ENCODE results near the gene NDUFB5. TPM values are rescaled to one million over a fixed set of nuclear protein-coding genes. Genes with fewer than 3 reads are reported as not detected.

The NDUFB5 gene
- total RNA-seq, 4 donors from 2014 or later, result 23.1 to 107 (median 60.3) TPM

DNA sequence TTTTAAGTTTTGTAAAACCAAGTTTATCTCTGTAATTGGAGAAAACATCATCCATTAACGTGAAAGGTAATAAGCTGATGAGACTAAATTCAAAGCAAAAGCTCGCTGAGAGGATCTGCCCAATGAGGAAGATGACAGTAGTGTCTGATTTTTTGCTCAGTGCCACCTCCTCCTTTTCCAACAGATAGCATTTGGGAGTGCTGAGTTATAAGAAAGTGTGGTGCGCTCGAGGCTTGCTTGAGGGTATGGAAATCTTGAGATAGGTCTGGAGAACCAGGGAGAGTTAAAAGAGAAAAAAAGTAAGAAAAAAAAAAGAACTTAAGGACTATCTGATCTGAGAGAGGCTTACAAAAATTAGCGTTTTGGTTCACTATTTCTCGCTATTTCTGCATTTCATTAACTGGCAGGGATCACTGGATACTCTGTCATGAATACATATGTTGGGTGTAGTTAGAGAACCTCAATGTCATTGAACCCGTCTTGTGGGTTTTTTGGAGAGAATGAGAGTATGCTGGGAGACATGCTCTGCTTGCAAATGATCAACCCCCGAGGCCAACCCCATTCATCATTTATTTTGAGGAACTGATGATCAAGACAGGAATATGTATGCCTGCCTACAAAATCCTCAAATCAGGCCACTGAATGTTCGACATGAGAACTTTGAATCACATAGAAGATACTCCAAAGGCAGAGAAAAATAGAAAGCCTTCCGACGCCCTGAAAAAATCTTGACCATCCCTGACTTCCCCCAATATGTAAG lies 47.3 kb downstream of the NDUFB5 start:
- H3K4me1 ChIP-seq, result no peaks in the 10 kb centered on the region
- no peaks in the 10 kb centered on the region for H3K36me3 ChIP-seq
- TF ChIP-seq POLR2A (IDR thresholded peaks at IDR 0.05), result no peak
- TF ChIP-seq, protein P1, sequence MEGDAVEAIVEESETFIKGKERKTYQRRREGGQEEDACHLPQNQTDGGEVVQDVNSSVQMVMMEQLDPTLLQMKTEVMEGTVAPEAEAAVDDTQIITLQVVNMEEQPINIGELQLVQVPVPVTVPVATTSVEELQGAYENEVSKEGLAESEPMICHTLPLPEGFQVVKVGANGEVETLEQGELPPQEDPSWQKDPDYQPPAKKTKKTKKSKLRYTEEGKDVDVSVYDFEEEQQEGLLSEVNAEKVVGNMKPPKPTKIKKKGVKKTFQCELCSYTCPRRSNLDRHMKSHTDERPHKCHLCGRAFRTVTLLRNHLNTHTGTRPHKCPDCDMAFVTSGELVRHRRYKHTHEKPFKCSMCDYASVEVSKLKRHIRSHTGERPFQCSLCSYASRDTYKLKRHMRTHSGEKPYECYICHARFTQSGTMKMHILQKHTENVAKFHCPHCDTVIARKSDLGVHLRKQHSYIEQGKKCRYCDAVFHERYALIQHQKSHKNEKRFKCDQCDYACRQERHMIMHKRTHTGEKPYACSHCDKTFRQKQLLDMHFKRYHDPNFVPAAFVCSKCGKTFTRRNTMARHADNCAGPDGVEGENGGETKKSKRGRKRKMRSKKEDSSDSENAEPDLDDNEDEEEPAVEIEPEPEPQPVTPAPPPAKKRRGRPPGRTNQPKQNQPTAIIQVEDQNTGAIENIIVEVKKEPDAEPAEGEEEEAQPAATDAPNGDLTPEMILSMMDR (IDR thresholded peaks at IDR 0.05), result no peak
- peak overlapping the region; percentile 86 to 89 for H3K4me3 ChIP-seq
- no peaks in the 10 kb centered on the region for H3K9me3 ChIP-seq
- DNase-seq, result no peak
- peak overlapping the region; percentile 96 to 97 for H3K27ac ChIP-seq
- H3K27me3 ChIP-seq, result no peaks in the 10 kb centered on the region
- intact Hi-C loops (cut with DNase I; ENCODE audit: low total_unique reads), result no loop called here

DNA sequence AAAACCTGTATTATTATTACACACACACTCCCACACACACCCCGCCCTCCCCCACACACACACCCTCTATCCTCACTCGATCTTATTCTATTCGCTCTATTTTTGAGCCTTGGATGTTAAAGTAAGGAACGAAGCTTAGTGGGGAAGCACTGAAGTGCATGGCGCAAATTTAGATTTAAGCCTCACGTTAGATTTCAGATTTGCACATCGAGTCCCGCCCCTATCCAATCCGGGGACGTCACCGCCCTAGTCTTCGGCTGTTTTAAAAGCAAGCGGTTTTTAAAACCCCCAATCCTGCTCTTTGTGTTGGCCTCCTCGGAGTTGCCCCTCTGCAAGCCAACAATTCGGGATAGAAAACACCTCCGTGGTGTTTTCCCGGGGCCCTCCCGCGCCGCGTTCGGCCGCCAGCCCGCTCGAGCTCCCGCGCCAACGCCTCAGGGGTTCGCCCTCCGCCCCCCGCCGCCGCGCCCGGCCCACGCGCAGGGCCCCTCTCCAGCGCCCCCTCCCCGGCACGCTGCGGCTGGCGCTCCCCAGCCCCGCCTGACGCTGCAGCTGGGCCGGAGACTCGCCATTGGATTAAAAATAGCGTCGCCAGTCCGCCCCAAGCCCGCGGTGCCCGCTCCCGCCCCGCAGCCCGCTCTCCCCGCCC lies 48.0 kb downstream of the NDUFB5 start, which contains the start of gene USP13:
TSS of gene USP13 (plus strand) at position 594 of the 649 bp plus-strand sequence. CDS start 186 bp downstream, outside the sequence.
- H3K4me1 ChIP-seq, result no peaks in the 10 kb centered on the region
- peak within 1 kb of the TSS; percentile 96 to 97 for H3K27ac ChIP-seq
- intact Hi-C loops (cut with DNase I; ENCODE audit: low total_unique reads), result no loop called here
- peak within 1 kb of the TSS; percentile 86 to 89 for H3K4me3 ChIP-seq
- TF ChIP-seq, protein P1 (IDR thresholded peaks at IDR 0.05), result peak in 1 of 4 experiments; percentile 21
- TF ChIP-seq POLR2A (IDR thresholded peaks at IDR 0.05), result no peak
- H3K9me3 ChIP-seq, result no peaks in the 10 kb centered on the region
- H3K27me3 ChIP-seq, result no peaks in the 10 kb centered on the region
- no peaks in the 10 kb centered on the region for H3K36me3 ChIP-seq
- DNase-seq, result peak; percentile 60 to 62

DNA sequence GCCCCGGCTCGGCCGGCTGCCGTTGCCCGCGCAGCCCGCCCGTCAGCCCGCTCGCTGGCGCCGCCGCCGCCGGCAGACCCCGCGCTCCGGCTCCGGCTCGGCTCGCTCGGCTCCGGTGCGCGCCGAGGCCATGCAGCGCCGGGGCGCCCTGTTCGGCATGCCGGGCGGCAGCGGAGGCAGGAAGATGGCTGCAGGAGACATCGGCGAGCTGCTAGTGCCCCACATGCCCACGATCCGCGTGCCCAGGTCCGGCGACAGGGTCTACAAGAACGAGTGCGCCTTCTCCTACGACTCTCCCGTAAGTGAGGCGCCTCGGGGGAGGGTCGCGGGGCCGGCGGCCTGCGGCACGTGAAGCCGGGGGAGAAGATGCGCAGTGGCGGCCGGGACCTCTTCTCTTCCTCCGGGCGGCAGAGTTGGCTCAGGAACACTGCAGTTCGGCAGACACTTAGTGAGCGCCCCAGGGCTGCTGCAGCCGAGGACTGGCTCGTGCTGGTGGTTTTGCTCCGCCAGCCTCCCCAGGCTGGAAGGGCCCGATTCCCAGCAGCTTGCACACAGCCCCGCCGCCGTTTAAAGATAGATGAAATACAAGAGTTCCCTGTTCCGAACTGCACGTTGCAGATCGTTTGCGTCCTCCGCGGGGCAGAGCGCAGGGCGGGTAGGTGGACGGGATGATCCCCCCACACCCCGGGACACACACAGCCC lies 48.7 kb downstream of the NDUFB5 start:
- H3K9me3 ChIP-seq, result no peaks in the 10 kb centered on the region
- H3K36me3 ChIP-seq, result no peaks in the 10 kb centered on the region
- H3K4me3 ChIP-seq, result peak overlapping the region; percentile 86 to 89
- DNase-seq, result peak; percentile 67 to 69
- peak in 1 of 2 donors; percentile 20 for TF ChIP-seq POLR2A (IDR thresholded peaks at IDR 0.05)
- TF ChIP-seq, protein P1 (IDR thresholded peaks at IDR 0.05), result no peak
- no peaks in the 10 kb centered on the region for H3K4me1 ChIP-seq
- intact Hi-C loops (cut with DNase I; ENCODE audit: low total_unique reads), result no loop called here
- no peaks in the 10 kb centered on the region for H3K27me3 ChIP-seq
- H3K27ac ChIP-seq, result peak overlapping the region; percentile 96 to 97

DNA sequence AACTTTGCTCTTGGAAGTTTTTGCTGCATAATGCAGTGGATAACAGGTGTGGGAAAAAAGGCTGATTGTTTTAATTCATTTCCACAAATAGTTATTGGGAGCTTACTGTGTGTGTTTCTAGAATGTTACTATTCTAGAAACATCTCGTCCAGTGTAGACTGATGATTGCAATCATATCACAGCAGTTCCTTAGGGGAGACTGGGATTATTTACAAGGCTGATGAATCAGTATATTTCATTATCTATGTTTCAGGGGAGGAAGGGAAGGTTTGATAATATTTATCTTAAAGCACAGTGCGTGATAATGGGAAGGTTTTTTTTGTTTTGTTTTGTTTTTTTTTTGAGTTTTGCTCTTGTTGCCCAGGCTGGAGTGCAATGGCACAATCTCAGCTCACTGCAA lies 50.6 kb downstream of the NDUFB5 start:
- Histone ChIP-seq H3K4me3 (no peak overlapping the region), H3K27ac (no peak overlapping the region), H3K27me3 (no peaks in the 10 kb centered on the region), H3K36me3 (no peaks in the 10 kb centered on the region), H3K9me3 (no peaks in the 10 kb centered on the region), H3K4me1 (no peaks in the 10 kb centered on the region)
- no peak for DNase-seq
- TF ChIP-seq POLR2A (IDR thresholded peaks at IDR 0.05), result no peak
- TF ChIP-seq, protein P1 (IDR thresholded peaks at IDR 0.05), result no peak
- intact Hi-C loops (cut with DNase I; ENCODE audit: low total_unique reads), result no loop called here

Measured in uterus (tissue), 4 donors.